Stimulated activated CD4-positive, alpha-beta T cell treated with anti-CD3 and anti-CD28 coated beads, Interleukin-15, amount 100 ng/mL, for 1 hour (primary cell): ENCODE results near the gene BPHL.
"Not testable (repeated sequence)": the region's sequence is repeated elsewhere in the genome, so short reads cannot be mapped to it uniquely, and the experiment has no call there.

Experiments used
- DNase-seq, 2 donors: peaks; one replicate each; pipeline ENCODE4 v3.0.0-alpha.2; 2020; ENCODE audit warnings: low read depth in 1 of 2, low spot score in 1 of 2

Gene BPHL

DNA sequence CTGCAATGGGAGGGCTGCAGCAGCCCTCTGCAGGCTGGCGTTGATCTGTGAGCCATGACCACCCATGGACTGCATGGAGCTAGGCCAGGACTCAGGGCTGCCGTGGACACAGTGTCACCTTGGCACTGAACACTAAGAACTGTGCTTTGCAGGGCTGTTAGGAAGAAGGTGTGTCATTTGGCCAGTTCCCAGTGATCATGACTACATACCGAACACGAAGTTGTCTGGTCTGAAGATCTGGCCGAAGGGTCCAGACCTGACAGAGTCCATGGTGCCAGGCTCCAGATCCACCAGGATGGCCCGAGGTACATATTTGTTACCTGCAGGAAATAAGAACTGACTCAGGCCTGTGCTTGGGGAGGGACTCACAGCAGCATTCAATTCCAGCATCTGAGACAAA lies 36.9 kb downstream of the BPHL start:
- not testable (repeated sequence) for DNase-seq

- DNase-seq, result not testable (repeated sequence)
These were observed 37.9 kb downstream of the BPHL start for GRCh38 chr6:3156184-3157130.

DNA sequence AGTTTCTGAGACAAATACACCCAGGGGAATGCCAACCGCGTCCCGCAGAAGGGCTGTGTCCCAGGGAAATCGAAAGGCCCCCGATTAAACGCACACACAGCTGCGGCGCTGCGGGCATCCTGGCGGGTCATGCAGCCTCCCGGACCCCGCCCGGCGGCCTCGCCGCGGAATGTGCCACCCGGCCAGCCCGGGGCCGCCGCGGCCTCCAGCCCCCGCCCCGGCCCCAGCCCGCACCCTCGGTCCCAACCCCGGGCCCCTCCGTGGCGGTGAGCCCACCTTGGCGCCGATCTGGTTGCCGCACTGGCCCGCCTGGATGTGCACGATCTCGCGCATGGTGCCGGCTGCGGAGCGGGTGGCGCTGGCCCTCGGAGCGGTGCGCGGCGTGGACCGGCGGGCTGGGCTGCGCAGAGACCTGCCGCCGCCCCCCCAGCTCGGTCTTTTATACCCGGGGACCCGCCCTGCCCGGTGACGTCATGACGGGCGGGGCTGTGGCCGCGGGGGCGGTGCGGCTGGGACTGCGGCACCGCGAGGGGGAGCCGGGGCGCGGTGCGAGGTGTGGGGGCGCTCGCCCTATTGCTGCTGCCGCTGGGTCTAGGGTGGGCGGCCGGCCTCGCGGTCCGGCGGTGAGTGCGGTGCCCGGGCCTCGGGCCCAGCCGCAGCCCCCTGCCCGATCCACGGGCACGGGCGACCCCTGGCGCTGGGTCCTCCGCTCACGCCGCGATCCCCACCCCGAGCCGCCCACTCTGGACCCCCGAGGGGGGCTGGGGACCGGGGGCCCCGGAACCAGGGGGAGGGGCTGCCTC lies 38.8 kb downstream of the BPHL start, which contains the start of gene TUBB2A:
Gene TUBB2A (minus strand): TSS at position 414 of the 803 bp plus-strand sequence. CDS start 81 bp downstream, at position 333.
- peak; percentile 80 to 88 for DNase-seq

- DNase-seq, result peak; percentile 29 to 36
These were observed 41.6 kb downstream of the BPHL start for GRCh38 chr6:3159805-3160781.

GRCh38 chr6:3162067-3162497 lies 43.6 kb downstream of the BPHL start:
- no peak for DNase-seq

- DNase-seq, result peak in 1 of 2 donors; percentile 38
These were observed 44.2 kb downstream of the BPHL start for GRCh38 chr6:3162565-3163247.

GRCh38 chr6:3163248-3163594 lies 44.7 kb downstream of the BPHL start:
- no peak for DNase-seq

GRCh38 chr6:3164388-3164787 lies 45.9 kb downstream of the BPHL start:
- no peak for DNase-seq

DNA sequence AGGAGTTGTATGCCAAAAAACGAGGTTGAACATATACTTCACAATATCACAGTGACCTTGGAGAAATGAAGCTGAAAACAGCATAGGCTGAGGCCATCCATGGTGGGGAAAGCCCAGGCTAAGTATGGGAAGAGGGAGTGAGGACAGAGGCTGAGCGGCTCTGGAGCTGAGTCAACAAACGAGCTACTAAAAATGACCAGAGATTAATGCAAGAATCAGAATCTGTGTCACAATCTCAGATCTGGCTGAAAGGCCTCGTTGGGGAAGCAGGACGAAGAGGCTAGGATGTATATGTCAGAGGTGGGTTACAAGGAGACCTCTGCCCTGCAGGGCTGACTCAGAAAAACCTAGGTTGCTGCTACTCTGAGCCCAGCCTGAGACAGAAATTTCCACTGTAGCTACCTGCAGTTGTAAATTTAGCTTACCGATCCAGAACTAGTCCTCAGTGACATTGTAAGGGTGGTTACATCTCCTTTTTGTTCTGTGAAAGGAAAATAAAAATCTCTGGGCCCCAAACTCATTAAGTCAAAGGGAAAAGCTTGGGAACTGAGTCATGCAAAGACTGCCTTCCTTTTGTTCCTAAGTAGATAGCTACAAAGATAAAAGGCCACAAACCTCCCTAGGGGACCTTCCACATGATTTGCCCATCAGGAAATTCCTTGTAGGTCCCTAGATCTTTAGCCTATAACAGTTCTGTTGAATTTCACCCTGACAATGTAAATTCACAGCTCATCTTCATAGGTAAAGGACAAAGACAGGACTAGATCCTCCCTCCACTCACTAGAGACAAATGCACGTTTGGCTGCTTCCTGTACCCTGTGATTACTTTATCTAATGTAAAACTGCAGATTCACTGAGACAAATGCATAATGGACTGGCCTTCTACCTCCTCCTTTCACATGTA lies 47.4 kb downstream of the BPHL start:
- DNase-seq, result no peak

GRCh38 chr6:3166535-3167225 lies 48.2 kb downstream of the BPHL start:
- DNase-seq, result not testable (repeated sequence)

GRCh38 chr6:3168046-3168445 lies 49.5 kb downstream of the BPHL start:
- not testable (repeated sequence) for DNase-seq

- DNase-seq, result not testable (repeated sequence)
These were observed 52.2 kb downstream of the BPHL start for GRCh38 chr6:3170676-3171075.

DNA sequence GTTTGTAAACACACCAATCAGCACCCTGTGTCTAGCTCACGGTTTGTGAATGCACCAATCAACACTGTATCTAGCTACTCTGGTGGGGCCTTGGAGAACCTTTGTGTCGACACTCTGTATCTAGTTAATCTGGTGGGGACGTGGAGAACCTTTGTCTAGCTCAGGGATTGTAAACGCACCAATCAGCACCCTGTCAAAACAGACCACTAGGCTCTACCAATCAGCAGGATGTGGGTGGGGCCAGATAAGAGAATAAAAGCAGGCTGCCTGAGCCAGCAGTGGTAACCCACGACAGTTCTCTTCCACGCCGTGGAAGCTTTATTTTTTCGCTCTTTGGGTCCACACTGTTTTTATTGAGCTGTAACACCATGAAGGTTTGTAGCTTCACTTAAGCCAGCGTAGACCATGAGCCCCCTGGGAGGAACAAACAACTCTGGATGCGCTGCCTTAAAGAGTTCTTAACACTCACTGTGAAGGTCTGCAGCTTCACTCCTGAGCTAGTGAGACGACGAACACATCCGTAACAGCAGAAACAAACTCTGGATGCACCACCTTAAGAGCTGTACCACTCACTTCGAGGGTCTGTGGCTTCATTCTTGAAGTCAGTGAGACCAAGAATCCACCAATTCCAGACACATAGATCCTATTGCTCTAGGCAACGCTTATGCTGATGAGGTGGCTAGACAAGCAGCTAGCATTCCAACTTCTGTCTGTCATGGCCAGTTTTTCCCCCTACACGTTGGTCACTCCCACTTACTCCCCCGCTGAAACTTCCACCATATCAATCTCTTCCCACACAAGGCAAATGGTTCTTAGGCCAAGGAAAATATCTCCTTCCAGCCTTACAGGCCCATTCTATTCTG lies 53.0 kb downstream of the BPHL start:
- not testable (repeated sequence) for DNase-seq

- DNase-seq, result not testable (repeated sequence)
These were observed 54.3 kb downstream of the BPHL start for GRCh38 chr6:3172789-3173188.

DNA sequence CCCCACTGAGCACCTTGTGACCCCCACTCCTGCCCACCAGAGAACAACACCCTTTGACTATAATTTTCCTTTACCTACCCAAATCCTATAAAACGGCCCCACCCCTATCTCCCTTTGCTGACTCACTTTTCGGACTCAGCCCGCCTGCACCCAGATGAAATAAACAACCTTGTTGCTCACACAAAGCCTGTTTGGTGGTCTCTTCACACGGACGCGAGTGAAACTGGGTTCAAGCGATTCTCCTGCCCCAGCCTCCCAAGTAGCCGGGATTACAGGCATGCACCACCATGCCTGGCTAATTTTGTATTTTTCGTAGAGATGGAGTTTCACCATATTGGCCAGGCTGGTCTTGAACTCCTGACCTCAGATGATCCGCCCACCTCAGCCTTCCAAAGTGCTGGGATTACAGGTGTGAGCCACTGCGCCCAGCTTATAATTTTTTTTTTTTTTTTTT lies 55.2 kb downstream of the BPHL start:
- DNase-seq, result not testable (repeated sequence)

DNA sequence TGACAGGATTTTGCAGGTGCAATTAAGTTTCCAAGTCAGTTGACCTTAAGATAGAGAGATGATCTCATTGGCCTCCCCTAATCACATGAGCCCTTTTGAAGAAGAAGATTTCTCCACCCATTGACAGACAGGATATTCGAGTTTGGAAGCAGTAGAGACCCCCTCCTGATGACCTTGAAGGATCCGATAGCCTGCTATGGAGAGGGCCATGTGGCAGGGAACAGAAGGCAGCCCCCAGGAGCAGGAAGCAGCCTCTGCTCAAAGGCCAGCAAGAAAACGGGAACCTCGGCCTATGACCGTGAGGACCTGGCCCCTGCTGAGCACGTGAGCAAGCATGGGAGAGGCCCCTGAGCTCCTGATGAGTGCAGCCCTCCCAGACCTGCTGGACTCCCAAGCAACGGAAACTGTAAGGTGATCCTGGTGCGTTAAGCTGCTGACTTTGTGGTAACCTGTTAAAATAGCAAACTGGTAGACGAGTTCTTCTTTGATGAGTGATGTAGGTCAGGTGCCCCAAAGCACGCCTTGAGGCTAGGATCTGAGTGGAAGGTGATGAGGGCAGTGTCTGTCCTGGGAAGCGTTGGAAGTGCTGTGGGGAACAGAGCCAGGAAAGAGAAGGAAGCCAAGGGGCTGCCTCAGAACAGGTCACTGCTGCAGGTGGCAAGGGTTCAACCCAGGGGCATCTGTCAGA lies 57.3 kb downstream of the BPHL start:
- DNase-seq, result no peak
